HEK293T (cell line): ENCODE measurements around the gene EMD.

Source experiments
- BHLHE40 ChIP-seq: fragments of 450-650 bp; IDR thresholded peaks from 2 replicates; pipeline ENCODE4 v1.6.1; 2016; ENCODE audit warnings: mild to moderate bottlenecking, moderate library complexity, borderline replicate concordance
- CTBP1 ChIP-seq: fragments of 450-650 bp; IDR thresholded peaks from 2 replicates; pipeline ENCODE4 v1.6.1; 2016; ENCODE audit warnings: borderline replicate concordance
- FOXM1 ChIP-seq: fragments of 450-650 bp; IDR thresholded peaks from 2 replicates; pipeline ENCODE4 v1.6.1; 2017; ENCODE audit warnings: mild to moderate bottlenecking, borderline replicate concordance
- L3MBTL2 ChIP-seq: fragments of 450-650 bp; conservative IDR thresholded peaks from 2 replicates; pipeline ENCODE4 v1.6.1; 2016; ENCODE audit warnings: mild to moderate bottlenecking
- NFRKB ChIP-seq: fragments of 450-650 bp; IDR thresholded peaks from 2 replicates; pipeline ENCODE4 v1.6.1; 2016; ENCODE audit warnings: mild to moderate bottlenecking, moderate library complexity
- SUZ12 ChIP-seq: fragments of 450-650 bp; IDR thresholded peaks from 2 replicates; pipeline ENCODE4 v1.6.1; 2016; ENCODE audit warnings: mild to moderate bottlenecking
- TARDBP ChIP-seq: fragments of 450-650 bp; IDR thresholded peaks from 2 replicates; pipeline ENCODE4 v1.6.1; 2016
- ZNF384 ChIP-seq: fragments of 450-650 bp; IDR thresholded peaks from 2 replicates; pipeline ENCODE4 v1.6.1; 2016

DNA sequence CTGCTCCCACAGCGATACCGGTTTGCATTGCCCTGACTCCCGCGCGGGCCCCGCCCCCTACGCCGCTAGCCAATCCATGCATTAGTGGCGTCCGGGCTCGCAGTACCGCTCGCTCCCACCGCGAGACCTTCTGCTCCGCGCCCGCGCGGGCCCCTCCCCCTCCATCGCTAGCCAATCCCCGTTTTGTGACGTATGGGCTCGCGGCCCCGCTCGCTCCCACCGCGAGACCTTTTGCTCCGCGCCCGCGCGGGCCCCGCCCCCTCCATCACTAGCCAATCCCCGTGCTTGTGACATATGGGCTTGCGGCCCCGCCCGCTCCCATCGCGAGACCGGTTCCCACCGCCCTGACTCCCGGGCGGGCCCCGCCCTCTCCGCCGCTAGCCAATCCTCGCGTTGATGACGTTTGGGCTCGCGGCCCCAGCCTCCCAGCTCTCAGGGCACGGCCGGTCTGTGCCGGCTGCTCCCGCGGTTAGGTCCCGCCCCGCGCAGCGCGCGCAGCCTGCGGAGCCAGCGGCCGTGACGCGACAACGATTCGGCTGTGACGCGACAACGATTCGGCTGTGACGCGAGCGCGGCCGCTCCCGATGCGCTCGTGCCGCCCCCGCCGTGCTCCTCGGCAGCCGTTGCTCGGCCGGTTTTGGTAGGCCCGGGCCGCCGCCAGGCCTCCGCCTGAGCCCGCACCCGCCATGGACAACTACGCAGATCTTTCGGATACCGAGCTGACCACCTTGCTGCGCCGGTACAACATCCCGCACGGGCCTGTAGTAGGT is at the start of gene EMD:
- TF ChIP-seq ZNF384 (no peak), BHLHE40 (no peak), CTBP1 (no peak), NFRKB (no peak), L3MBTL2 (no peak), SUZ12 (no peak), TARDBP (no peak; the same call in 1 of the 2 replicates), FOXM1 (no peak)
